Adipose tissue (tissue), 3 donors: ENCODE measurements around the gene PRSS53. TPM values are rescaled to one million over a fixed set of nuclear protein-coding genes. Genes with fewer than 3 reads are reported as not detected.
"Not testable (repeated sequence)": the region's sequence is repeated elsewhere in the genome, so short reads cannot be mapped to it uniquely, and the experiment has no call there.

ENCODE experiments used
- H3K27ac ChIP-seq: one replicate; pipeline ENCODE4 v1.5.1; 2013; ENCODE audit warnings: low read depth, low read length
- WGBS, 3 donors: extraction: QIAGEN DNeasy Blood & Tissue Kit; methylation state at CpG; one replicate each; pipeline ENCODE4 v1.1.7; 2013; 5-methylcytosine and 5-hydroxymethylcytosine counted together
- polyA plus RNA-seq, 3 donors: library from polyadenylated mRNA; stranded (reverse); fragments of 200-250 nt; gene quantifications; one replicate each; pipeline ENCODE4 v1.2.3, GENCODE V29; 2013
- donor health status: healthy with polysubstance abuse.
- donor health status: Bipolar disorder and iron deficiency.
- donor health status: healthy.

Gene PRSS53
- polyA plus RNA-seq, 3 donors, result 0.45 to 2.4 (median 0.88) TPM

GRCh38 chr16:31105677-31106213 lies 17.0 kb upstream of the PRSS53 start:
- WGBS, 3 donors, result 9 to 10% (median 10%) methylated on average over 33 of the region's 33 CpGs

GRCh38 chr16:31100876-31101641 lies 12.3 kb upstream of the PRSS53 start:
- not testable (repeated sequence) for H3K27ac ChIP-seq
- WGBS, 3 donors, result 69 to 82% (median 69%) methylated on average over 11 to 13 of the region's 13 CpGs

More at GRCh38 chr16:31105677-31106213, 17.0 kb upstream of the PRSS53 start:
- H3K27ac ChIP-seq, result no peak overlapping the region

GRCh38 chr16:31099860-31100638 lies 11.3 kb upstream of the PRSS53 start:
- 69 to 77% (median 71%) methylated on average over 4 of the region's 4 CpGs for WGBS, 3 donors
- H3K27ac ChIP-seq, result no peak overlapping the region

GRCh38 chr16:31094424-31095120 lies 5.8 kb upstream of the PRSS53 start, which contains the start of gene VKORC1:
TSS of gene VKORC1 (minus strand) at chr16:31094797. CDS start at chr16:31094729, 68 bp downstream.
- WGBS, 3 donors, result 0% methylated on average over 69 of the region's 69 CpGs
- H3K27ac ChIP-seq, result no peak within 1 kb of the TSS

- no peak overlapping the region for H3K27ac ChIP-seq
- 0 to 1% (median 1%) methylated on average over 20 of the region's 20 CpGs for WGBS, 3 donors
These were observed 5.3 kb upstream of the PRSS53 start for GRCh38 chr16:31094088-31094423.

GRCh38 chr16:31093132-31093703 lies 4.5 kb upstream of the PRSS53 start:
- no peak overlapping the region for H3K27ac ChIP-seq
- 39 to 54% (median 48%) methylated on average over 17 of the region's 17 CpGs for WGBS, 3 donors

- 91 to 97% (median 93%) methylated on average over 5 of the region's 5 CpGs for WGBS, 3 donors
- no peak overlapping the region for H3K27ac ChIP-seq
These were observed 3.6 kb upstream of the PRSS53 start for GRCh38 chr16:31092330-31092729.

GRCh38 chr16:31090540-31090939 lies 1.8 kb upstream of the PRSS53 start:
- WGBS, 3 donors, result 83 to 100% (median 89%) methylated on average over 2 of the region's 2 CpGs
- no peak overlapping the region for H3K27ac ChIP-seq

GRCh38 chr16:31089199-31089598 lies 456 bp upstream of the PRSS53 start:
- 83 to 97% (median 93%) methylated on average over 8 of the region's 8 CpGs for WGBS, 3 donors
- H3K27ac ChIP-seq, result no peak overlapping the region

GRCh38 chr16:31087971-31088370 lies 772 bp downstream of the PRSS53 start:
- H3K27ac ChIP-seq, result no peak overlapping the region
- WGBS, 3 donors, result 82 to 90% (median 85%) methylated on average over 5 of the region's 5 CpGs

- no peak overlapping the region for H3K27ac ChIP-seq
- WGBS, 3 donors, result 89 to 93% (median 90%) methylated on average over 8 of the region's 8 CpGs
These were observed 1.3 kb downstream of the PRSS53 start for GRCh38 chr16:31087481-31087880.

- H3K27ac ChIP-seq, result no peak overlapping the region
- WGBS, 3 donors, result 81 to 91% (median 83%) methylated on average over 6 of the region's 6 CpGs
These were observed 2.2 kb downstream of the PRSS53 start for GRCh38 chr16:31086629-31086906.

GRCh38 chr16:31085873-31086628 lies 2.7 kb downstream of the PRSS53 start:
- H3K27ac ChIP-seq, result no peak overlapping the region
- WGBS, 3 donors, result 82 to 87% (median 84%) methylated on average over 18 of the region's 18 CpGs

GRCh38 chr16:31085411-31085810 lies 3.3 kb downstream of the PRSS53 start:
- WGBS, 3 donors, result 80 to 83% (median 82%) methylated on average over 8 of the region's 8 CpGs
- no peak overlapping the region for H3K27ac ChIP-seq

- 79 to 91% (median 88%) methylated on average over 15 to 16 of the region's 16 CpGs for WGBS, 3 donors
- no peak overlapping the region for H3K27ac ChIP-seq
These were observed 4.0 kb downstream of the PRSS53 start for GRCh38 chr16:31084584-31085302.

GRCh38 chr16:31083981-31084380 lies 4.8 kb downstream of the PRSS53 start:
- WGBS, 3 donors, result 85 to 92% (median 90%) methylated on average over 13 of the region's 13 CpGs
- no peak overlapping the region for H3K27ac ChIP-seq

GRCh38 chr16:31083556-31083955 lies 5.2 kb downstream of the PRSS53 start:
- 62 to 81% (median 79%) methylated on average over 4 to 5 of the region's 5 CpGs for WGBS, 3 donors
- H3K27ac ChIP-seq, result no peak overlapping the region
